SH-SY5Y (cell line): Measurements from ENCODE around the gene APIP.

Source experiments
- GATA2 ChIP-seq: IDR thresholded peaks from 2 replicates; pipeline ENCODE4 v1.6.1; 2011; ENCODE audit warnings: mild to moderate bottlenecking, low read depth, low read length
- GATA3 ChIP-seq: IDR thresholded peaks from 2 replicates; pipeline ENCODE4 v1.6.1; 2011; ENCODE audit warnings: low read depth, mild to moderate bottlenecking, low read length, moderate library complexity

DNA sequence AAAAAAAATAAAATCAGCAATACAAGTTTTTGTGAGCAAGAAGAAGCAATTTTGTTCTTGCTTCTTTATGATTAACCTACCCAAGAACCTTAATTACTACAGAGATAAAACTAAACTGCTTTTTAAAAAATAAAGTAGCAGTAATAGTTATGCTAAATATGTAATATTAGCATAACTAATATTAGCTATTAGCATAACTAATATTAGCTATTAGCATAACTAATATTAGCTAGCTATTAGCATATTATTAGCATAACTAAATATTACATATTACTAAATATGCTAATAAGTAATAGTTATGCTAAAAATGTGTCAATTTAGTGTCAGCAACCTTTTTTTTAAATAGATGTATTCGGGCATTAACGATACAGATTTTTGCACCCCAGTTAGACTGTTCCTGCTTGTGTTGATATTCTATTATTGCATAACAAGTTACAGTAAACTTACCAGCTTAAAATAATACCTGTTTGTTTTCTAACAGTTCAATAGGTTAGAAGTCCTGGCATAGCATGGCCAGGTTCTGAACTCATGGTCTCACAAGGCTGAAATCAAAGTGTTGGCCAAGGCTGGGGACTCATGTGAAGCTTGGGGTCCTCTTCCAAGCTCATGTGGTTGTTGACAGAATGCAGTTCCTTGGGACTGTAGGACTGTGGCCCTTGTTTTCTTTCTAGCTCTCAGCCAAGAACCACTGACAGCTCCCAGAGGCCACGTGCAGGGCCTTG, 48.6 kb upstream of the APIP start:
- no peak for TF ChIP-seq GATA2
- TF ChIP-seq GATA3, result no peak
